HCT116 (cell line): Measurements from ENCODE around the gene HDHD3. TPM values are rescaled to one million over a fixed set of nuclear protein-coding genes. Genes with fewer than 3 reads are reported as not detected.

Source experiments
- ATAC-seq: fragments of 200-7000 bp; cut with Tn5 transposase; 2 replicates; pipeline ENCODE4 v1.9.1; 2020; ENCODE audit warnings: mild to moderate bottlenecking, moderate library complexity
- BruUV-seq: library from RNA; stranded (reverse); fragments of 400-500 nt; replicated peaks from 2 replicates; lab custom pipeline; 2021; lab: Mats Ljungman, UMichigan
- CTCF ChIA-PET: fragments of 300-600 bp; sonication (Branson Sonifier 250); formaldehyde crosslinking; loops from one replicate; lab custom pipeline; 2021; ENCODE audit warnings: antibody characterized with exemption; lab: Charles Lee
- POLR2A ChIA-PET: fragments of 300-600, 350-600 bp; sonication (Branson Sonifier 250); formaldehyde crosslinking; loops from one replicate; lab custom pipeline; 2021; ENCODE audit warnings: antibody characterized with exemption; lab: Charles Lee
- RAD21 ChIA-PET, 2 experiments: fragments of 300-600 bp; sonication (Branson Sonifier 250); formaldehyde crosslinking; loops; one replicate each; lab custom pipeline; 2023; ENCODE audit warnings: low total read pairs in 2 of 2; ENCODE audit not compliant: uncharacterized antibody in 2 of 2, unreplicated experiment in 2 of 2, low non-redundant PET in 1 of 2; lab: Charles Lee
- DNase-seq: peaks from one replicate; pipeline ENCODE4 v3.0.0-alpha.2; 2010; ENCODE audit warnings: low read depth, low spot score
- H2AFZ ChIP-seq: fragments of 200-600 bp; shearing (Covaris generic), sonication (generic); 2 replicates; pipeline ENCODE4 v1.6.1; 2017; ENCODE audit warnings: low read depth, mixed run types, mixed read lengths, antibody characterized with exemption, low read length; ENCODE audit not compliant: poor library complexity, severe bottlenecking
- H3K27ac ChIP-seq: 2 replicates; pipeline ENCODE4 v1.5.1; 2012; ENCODE audit warnings: low read depth, low read length
- H3K27me3 ChIP-seq: fragments of 200-600 bp; sonication (generic); 2 replicates; pipeline ENCODE4 v1.6.1; 2016; ENCODE audit warnings: mixed run types, low read length, mixed read lengths; ENCODE audit not compliant: insufficient read depth
- H3K36me3 ChIP-seq, 2 experiments: fragments of 200-500 bp in 1 of 2; fragments of 200-600 bp in 1 of 2; sonication (Bioruptor generic) in 1 of 2; sonication (generic) in 1 of 2; 2 replicates each; pipeline versions ENCODE4 v1.5.1 to v1.6.1; 2014 to 2016; ENCODE audit warnings: low read length in 2 of 2, inconsistent platforms in 1 of 2, mixed read lengths in 1 of 2, mixed run types in 1 of 2; ENCODE audit not compliant: insufficient read depth in 2 of 2, control insufficient read depth in 1 of 2
- H3K4me1 ChIP-seq, 2 experiments: fragments of 200-600 bp in 1 of 2; sonication (generic) in 1 of 2; 2 replicates each; pipeline versions ENCODE4 v1.5.1 to v1.6.1; 2012 to 2017; ENCODE audit warnings: low read length in 2 of 2, inconsistent platforms in 1 of 2, mild to moderate bottlenecking in 1 of 2, mixed read lengths in 1 of 2, mixed run types in 1 of 2, moderate library complexity in 1 of 2; ENCODE audit not compliant: insufficient read depth in 2 of 2, control insufficient read depth in 1 of 2
- H3K4me2 ChIP-seq: fragments of 200-600 bp; sonication (generic); 2 replicates; pipeline ENCODE4 v1.6.1; 2017; ENCODE audit warnings: mixed run types, low read length, mixed read lengths
- H3K4me3 ChIP-seq, 2 experiments: fragments of 200-600 bp in 1 of 2; sonication (generic) in 1 of 2; replicated peaks in 1 of 2; 2 replicates each; pipeline ENCODE4 v1.5.1; 2011 to 2016; ENCODE audit warnings: low read length in 2 of 2, control low read depth in 1 of 2, low read depth in 1 of 2, mild to moderate bottlenecking in 1 of 2, mixed read lengths in 1 of 2, mixed run types in 1 of 2
- H3K79me2 ChIP-seq: fragments of 200-600 bp; sonication (generic); 2 replicates; pipeline ENCODE4 v1.6.1; 2017; ENCODE audit warnings: mild to moderate bottlenecking, mixed run types, low read length, moderate library complexity, mixed read lengths; ENCODE audit not compliant: insufficient read depth
- H3K9ac ChIP-seq: fragments of 200-600 bp; sonication (generic); 2 replicates; pipeline ENCODE4 v1.6.1; 2016; ENCODE audit warnings: low read length, mixed read lengths
- H3K9me2 ChIP-seq: fragments of 200-600 bp; sonication (generic), shearing (Covaris generic); 2 replicates; pipeline ENCODE4 v1.6.1; 2017; ENCODE audit warnings: mixed run types, mild to moderate bottlenecking, moderate library complexity; ENCODE audit not compliant: insufficient read depth
- H3K9me3 ChIP-seq, 2 experiments: fragments of 200-500 bp in 1 of 2; fragments of 200-600 bp in 1 of 2; sonication (Bioruptor generic) in 1 of 2; sonication (generic) in 1 of 2; 2 replicates each; pipeline ENCODE4 v1.6.1; 2014 to 2017; ENCODE audit warnings: low read length in 2 of 2, mixed read lengths in 2 of 2, inconsistent platforms in 1 of 2, low read depth in 1 of 2, mild to moderate bottlenecking in 1 of 2, mixed run types in 1 of 2, moderate library complexity in 1 of 2; ENCODE audit not compliant: control insufficient read depth in 1 of 2, insufficient read depth in 1 of 2
- H4K20me1 ChIP-seq: fragments of 200-600 bp; sonication (generic), shearing (Covaris generic); 2 replicates; pipeline ENCODE4 v1.6.1; 2017; ENCODE audit warnings: mixed run types, mild to moderate bottlenecking, moderate library complexity; ENCODE audit not compliant: insufficient read depth
- CEBPB ChIP-seq: IDR thresholded peaks from 2 replicates; pipeline ENCODE4 v1.6.1; 2012; ENCODE audit warnings: low read depth
- FOSL1 ChIP-seq: IDR thresholded peaks from 2 replicates; pipeline ENCODE4 v1.6.1; 2012; ENCODE audit warnings: low read depth
- JUND ChIP-seq: IDR thresholded peaks from 2 replicates; pipeline ENCODE4 v1.6.1; 2012
- MAX ChIP-seq: IDR thresholded peaks from 2 replicates; pipeline ENCODE4 v1.6.1; 2012
- POLR2AphosphoS5 ChIP-seq: IDR thresholded peaks from 2 replicates; pipeline ENCODE4 v1.6.1; 2011; ENCODE audit warnings: mild to moderate bottlenecking, low read depth, low read length, moderate library complexity
- RAD21 ChIP-seq: IDR thresholded peaks from 2 replicates; pipeline ENCODE4 v1.6.1; 2012; ENCODE audit warnings: low read depth, mild to moderate bottlenecking
- REST ChIP-seq: IDR thresholded peaks from 2 replicates; pipeline ENCODE4 v1.6.1; 2012; ENCODE audit warnings: low read depth
- TCF7L2 ChIP-seq: IDR thresholded peaks from 2 replicates; pipeline ENCODE4 v1.7.0; 2011; ENCODE audit warnings: borderline replicate concordance, inconsistent platforms; ENCODE audit not compliant: insufficient read depth, insufficient read length; ENCODE audit errors: extremely low read depth
- intact Hi-C: fragments of 100-400 bp; cut with micrococcal nuclease; formaldehyde crosslinking; loops from 2 replicates; pipeline ENCODE4 v1.10.0; 2022
- total RNA-seq: library from RNA; stranded (reverse); gene quantifications from one replicate; pipeline ENCODE4 v1.2.1, GENCODE V29; 2021; ENCODE audit not compliant: unreplicated experiment
- TF ChIP-seq, protein P1 (sequence below), 3 experiments: fragments of 200-600 bp in 1 of 3; sonication (generic) in 1 of 3; IDR thresholded peaks in 2 of 3; conservative IDR thresholded peaks in 1 of 3; 2 replicates each; pipeline ENCODE4 v1.5.1; 2012 to 2017; ENCODE audit warnings: low read depth in 2 of 3, low read length in 2 of 3, antibody characterized with exemption in 1 of 3, borderline replicate concordance in 1 of 3, control low read depth in 1 of 3, mild to moderate bottlenecking in 1 of 3, mixed read lengths in 1 of 3, mixed run types in 1 of 3, moderate library complexity in 1 of 3; ENCODE audit not compliant: insufficient read depth in 1 of 3
- TF ChIP-seq, protein P2 (sequence below): IDR thresholded peaks from 2 replicates; pipeline ENCODE4 v1.6.1; 2011; ENCODE audit warnings: mild to moderate bottlenecking, low read length, moderate library complexity; ENCODE audit not compliant: insufficient replicate concordance; ENCODE audit errors: extremely low read depth

The HDHD3 gene
- total RNA-seq, 1 experiment from 2014 or later = 21.8 TPM

- ChIA-PET RAD21 (no interaction called here), POLR2A (interaction anchor here (2.4 kb wide), 1 partner anchor 15 kb away, joined by 5 read pairs; the partner anchor contains the start of gene WDR31), CTCF (no interaction called here)
- ATAC-seq (peak; percentile 69; the same call in 1 of the 2 replicates), DNase-seq (no peak)
- no peak overlapping the region for H3K4me2 ChIP-seq
- no peaks in the 10 kb centered on the region for H4K20me1 ChIP-seq
- H3K36me3 ChIP-seq = peaks cover 4% of the 10 kb centered on the region in 2 experiments; a peak in 1 of 4 replicates
- no TSS peak for BruUV-seq
- intact Hi-C loops = no loop called here
- H2AFZ ChIP-seq = no peak overlapping the region
- H3K27ac ChIP-seq = no peak overlapping the region
- H3K9ac ChIP-seq = no peak overlapping the region
- TF ChIP-seq TCF7L2 (no peak), RAD21 (peak; percentile 51)
- TF ChIP-seq, protein P1, sequence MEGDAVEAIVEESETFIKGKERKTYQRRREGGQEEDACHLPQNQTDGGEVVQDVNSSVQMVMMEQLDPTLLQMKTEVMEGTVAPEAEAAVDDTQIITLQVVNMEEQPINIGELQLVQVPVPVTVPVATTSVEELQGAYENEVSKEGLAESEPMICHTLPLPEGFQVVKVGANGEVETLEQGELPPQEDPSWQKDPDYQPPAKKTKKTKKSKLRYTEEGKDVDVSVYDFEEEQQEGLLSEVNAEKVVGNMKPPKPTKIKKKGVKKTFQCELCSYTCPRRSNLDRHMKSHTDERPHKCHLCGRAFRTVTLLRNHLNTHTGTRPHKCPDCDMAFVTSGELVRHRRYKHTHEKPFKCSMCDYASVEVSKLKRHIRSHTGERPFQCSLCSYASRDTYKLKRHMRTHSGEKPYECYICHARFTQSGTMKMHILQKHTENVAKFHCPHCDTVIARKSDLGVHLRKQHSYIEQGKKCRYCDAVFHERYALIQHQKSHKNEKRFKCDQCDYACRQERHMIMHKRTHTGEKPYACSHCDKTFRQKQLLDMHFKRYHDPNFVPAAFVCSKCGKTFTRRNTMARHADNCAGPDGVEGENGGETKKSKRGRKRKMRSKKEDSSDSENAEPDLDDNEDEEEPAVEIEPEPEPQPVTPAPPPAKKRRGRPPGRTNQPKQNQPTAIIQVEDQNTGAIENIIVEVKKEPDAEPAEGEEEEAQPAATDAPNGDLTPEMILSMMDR (IDR thresholded peaks at IDR 0.05 in 2 of 3, conservative IDR thresholded peaks at IDR 0.05 in 1 of 3; ENCODE audit: borderline replicate concordance in 1 of 3, insufficient read depth in 1 of 3, low read depth in 2 of 3, low read length in 2 of 3) = peak; percentile 13 to 28 (median 14); a peak in 3 of 6 replicates
- H3K79me2 ChIP-seq = peaks cover 19% of the 10 kb centered on the region
- H3K9me3 ChIP-seq = no peaks in the 10 kb centered on the region
- H3K4me3 ChIP-seq = no peak overlapping the region
- no peaks in the 10 kb centered on the region for H3K27me3 ChIP-seq
- no peaks in the 10 kb centered on the region for H3K9me2 ChIP-seq
- H3K4me1 ChIP-seq = peaks cover 3 to 26% of the 10 kb centered on the region in 2 experiments; a peak in 3 of 4 replicates
These were observed 21.7 kb downstream of the HDHD3 start for GRCh38 chr9:113355040-113355596.

GRCh38 chr9:113352411-113352810, 24.4 kb downstream of the HDHD3 start:
- DNase-seq (no peak), ATAC-seq (no peak)
- no TSS peak for BruUV-seq
- Histone ChIP-seq H3K27me3 (no peaks in the 10 kb centered on the region), H3K4me1 (peaks cover 3 to 34% of the 10 kb centered on the region in 2 experiments; a peak in 3 of 4 replicates), H3K4me2 (peak overlapping the region; percentile 40), H3K9me2 (no peaks in the 10 kb centered on the region), H2AFZ (no peak overlapping the region), H4K20me1 (no peaks in the 10 kb centered on the region), H3K9me3 (no peaks in the 10 kb centered on the region), H3K9ac (no peak overlapping the region), H3K27ac (no peak overlapping the region), H3K36me3 (peaks cover 4% of the 10 kb centered on the region in 2 experiments; a peak in 1 of 4 replicates), H3K4me3 (no peak overlapping the region), H3K79me2 (peaks cover 22% of the 10 kb centered on the region)
- intact Hi-C loops = no loop called here
- ChIA-PET CTCF (no interaction called here), RAD21 (no interaction called here), POLR2A (no interaction called here)
- TF ChIP-seq FOSL1 (no peak), POLR2AphosphoS5 (no peak), JUND (no peak), TCF7L2 (no peak), REST (no peak), RAD21 (no peak), CEBPB (no peak), MAX (no peak)
- TF ChIP-seq, protein P2, sequence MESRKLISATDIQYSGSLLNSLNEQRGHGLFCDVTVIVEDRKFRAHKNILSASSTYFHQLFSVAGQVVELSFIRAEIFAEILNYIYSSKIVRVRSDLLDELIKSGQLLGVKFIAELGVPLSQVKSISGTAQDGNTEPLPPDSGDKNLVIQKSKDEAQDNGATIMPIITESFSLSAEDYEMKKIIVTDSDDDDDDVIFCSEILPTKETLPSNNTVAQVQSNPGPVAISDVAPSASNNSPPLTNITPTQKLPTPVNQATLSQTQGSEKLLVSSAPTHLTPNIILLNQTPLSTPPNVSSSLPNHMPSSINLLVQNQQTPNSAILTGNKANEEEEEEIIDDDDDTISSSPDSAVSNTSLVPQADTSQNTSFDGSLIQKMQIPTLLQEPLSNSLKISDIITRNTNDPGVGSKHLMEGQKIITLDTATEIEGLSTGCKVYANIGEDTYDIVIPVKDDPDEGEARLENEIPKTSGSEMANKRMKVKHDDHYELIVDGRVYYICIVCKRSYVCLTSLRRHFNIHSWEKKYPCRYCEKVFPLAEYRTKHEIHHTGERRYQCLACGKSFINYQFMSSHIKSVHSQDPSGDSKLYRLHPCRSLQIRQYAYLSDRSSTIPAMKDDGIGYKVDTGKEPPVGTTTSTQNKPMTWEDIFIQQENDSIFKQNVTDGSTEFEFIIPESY = no peak
